Endothelial cell (in vitro differentiated cells): ENCODE measurements around the gene AGO1. TPM values are rescaled to one million over a fixed set of nuclear protein-coding genes. Genes with fewer than 3 reads are reported as not detected.

ENCODE experiments used
- DNase-seq: peaks from one replicate; pipeline ENCODE4 v3.0.0; 2021; ENCODE audit warnings: low spot score
- H3K27ac Mint-ChIP-seq: one replicate; pipeline ENCODE4 v1.8.0; 2021; ENCODE audit warnings: mixed read lengths, inconsistent platforms; ENCODE audit not compliant: unreplicated experiment
- H3K27me3 Mint-ChIP-seq: one replicate; pipeline ENCODE4 v1.8.0; 2021; ENCODE audit warnings: mild to moderate bottlenecking, moderate library complexity, mixed read lengths, inconsistent platforms; ENCODE audit not compliant: unreplicated experiment
- H3K36me3 Mint-ChIP-seq: one replicate; pipeline ENCODE4 v1.8.0; 2021; ENCODE audit warnings: mild to moderate bottlenecking, low read depth, mixed read lengths, inconsistent platforms; ENCODE audit not compliant: unreplicated experiment
- H3K4me1 Mint-ChIP-seq: one replicate; pipeline ENCODE4 v1.8.0; 2021; ENCODE audit warnings: mild to moderate bottlenecking, mixed read lengths, inconsistent platforms; ENCODE audit not compliant: unreplicated experiment
- H3K4me3 Mint-ChIP-seq: one replicate; pipeline ENCODE4 v1.8.0; 2021; ENCODE audit warnings: mild to moderate bottlenecking, mixed read lengths, inconsistent platforms; ENCODE audit not compliant: unreplicated experiment
- H3K9me3 Mint-ChIP-seq: one replicate; pipeline ENCODE4 v1.8.0; 2021; ENCODE audit warnings: mixed read lengths, inconsistent platforms; ENCODE audit not compliant: unreplicated experiment
- total RNA-seq: library from RNA; stranded (reverse); fragmentation: NEBNext Ultra II Directional; extraction: Animal tissue kit (Norgen Biotek cat#: 25700); gene quantifications from one replicate; pipeline ENCODE4 v1.2.1, GENCODE V29; 2021; ENCODE audit not compliant: unreplicated experiment
- TF ChIP-seq, protein P1 (sequence below): fragments of 200-600 bp; sonication (generic); IDR thresholded peaks from one replicate; pipeline ENCODE4 v1.5.0; 2021; ENCODE audit warnings: antibody characterized with exemption; ENCODE audit not compliant: unreplicated experiment

The AGO1 gene
- total RNA-seq, 1 donor from 2014 or later: 41.1 TPM

DNA sequence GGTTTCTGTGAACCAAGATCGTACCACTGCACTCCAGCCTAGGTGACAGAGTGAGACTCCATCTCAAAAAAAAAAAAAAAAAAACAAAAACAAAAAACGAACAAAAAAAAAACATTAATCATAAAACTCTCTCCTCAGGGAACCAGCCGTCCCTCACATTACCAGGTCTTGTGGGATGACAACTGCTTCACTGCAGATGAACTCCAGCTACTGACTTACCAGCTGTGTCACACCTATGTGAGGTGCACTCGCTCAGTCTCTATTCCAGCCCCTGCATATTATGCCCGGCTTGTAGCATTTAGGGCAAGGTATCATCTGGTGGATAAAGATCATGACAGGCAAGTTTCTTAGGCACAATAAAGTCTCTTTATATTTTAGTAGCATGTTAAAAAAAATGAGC lies 32.3 kb upstream of the AGO1 start:
- Mint-ChIP-seq H3K4me1 (peaks cover 5% of the 10 kb centered on the region), H3K9me3 (no peaks in the 10 kb centered on the region), H3K36me3 (peaks cover 35% of the 10 kb centered on the region), H3K27me3 (no peaks in the 10 kb centered on the region), H3K27ac (no peak overlapping the region), H3K4me3 (no peak overlapping the region)
- no peak for DNase-seq
- TF ChIP-seq, protein P1, sequence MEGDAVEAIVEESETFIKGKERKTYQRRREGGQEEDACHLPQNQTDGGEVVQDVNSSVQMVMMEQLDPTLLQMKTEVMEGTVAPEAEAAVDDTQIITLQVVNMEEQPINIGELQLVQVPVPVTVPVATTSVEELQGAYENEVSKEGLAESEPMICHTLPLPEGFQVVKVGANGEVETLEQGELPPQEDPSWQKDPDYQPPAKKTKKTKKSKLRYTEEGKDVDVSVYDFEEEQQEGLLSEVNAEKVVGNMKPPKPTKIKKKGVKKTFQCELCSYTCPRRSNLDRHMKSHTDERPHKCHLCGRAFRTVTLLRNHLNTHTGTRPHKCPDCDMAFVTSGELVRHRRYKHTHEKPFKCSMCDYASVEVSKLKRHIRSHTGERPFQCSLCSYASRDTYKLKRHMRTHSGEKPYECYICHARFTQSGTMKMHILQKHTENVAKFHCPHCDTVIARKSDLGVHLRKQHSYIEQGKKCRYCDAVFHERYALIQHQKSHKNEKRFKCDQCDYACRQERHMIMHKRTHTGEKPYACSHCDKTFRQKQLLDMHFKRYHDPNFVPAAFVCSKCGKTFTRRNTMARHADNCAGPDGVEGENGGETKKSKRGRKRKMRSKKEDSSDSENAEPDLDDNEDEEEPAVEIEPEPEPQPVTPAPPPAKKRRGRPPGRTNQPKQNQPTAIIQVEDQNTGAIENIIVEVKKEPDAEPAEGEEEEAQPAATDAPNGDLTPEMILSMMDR: no peak

DNA sequence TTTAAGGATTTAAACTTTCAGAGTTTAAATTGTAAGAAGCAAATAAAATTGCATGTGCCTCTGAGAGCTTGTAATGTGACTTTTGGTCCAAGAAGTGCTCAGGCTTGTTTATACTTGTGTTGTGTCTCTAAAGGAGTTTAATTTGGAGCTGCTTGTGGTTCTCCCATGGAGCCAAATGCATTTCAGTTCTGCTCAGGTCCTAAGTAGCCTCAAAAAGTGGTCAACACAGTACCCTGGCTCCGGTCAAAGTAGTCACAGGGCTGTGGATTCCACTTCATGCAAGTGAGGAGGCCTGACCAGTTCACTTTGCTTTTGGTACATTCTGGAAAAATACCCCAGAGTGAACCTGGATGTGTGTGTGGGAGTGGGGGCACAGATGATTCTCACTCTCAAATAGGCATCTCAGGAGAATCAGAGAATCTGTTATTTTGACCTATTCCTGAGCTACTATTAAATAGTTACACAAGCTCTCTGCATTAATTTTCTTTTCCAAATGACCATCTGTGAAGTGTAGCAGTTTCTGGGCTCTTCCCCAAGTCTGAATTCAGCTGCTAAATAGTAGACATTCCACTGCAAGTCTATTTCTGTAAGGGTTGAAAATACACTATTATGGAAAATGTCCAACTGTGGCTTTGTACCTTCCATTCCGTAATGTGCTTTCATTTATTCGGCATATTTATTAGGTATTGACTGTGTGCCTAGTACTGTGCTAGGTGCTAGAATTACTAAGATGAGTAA lies 31.7 kb upstream of the AGO1 start:
- TF ChIP-seq, protein P1: no peak
- Mint-ChIP-seq H3K4me3 (no peak overlapping the region), H3K27ac (no peak overlapping the region), H3K27me3 (no peaks in the 10 kb centered on the region), H3K4me1 (peaks cover 5% of the 10 kb centered on the region), H3K36me3 (peaks cover 41% of the 10 kb centered on the region), H3K9me3 (no peaks in the 10 kb centered on the region)
- no peak for DNase-seq

DNA sequence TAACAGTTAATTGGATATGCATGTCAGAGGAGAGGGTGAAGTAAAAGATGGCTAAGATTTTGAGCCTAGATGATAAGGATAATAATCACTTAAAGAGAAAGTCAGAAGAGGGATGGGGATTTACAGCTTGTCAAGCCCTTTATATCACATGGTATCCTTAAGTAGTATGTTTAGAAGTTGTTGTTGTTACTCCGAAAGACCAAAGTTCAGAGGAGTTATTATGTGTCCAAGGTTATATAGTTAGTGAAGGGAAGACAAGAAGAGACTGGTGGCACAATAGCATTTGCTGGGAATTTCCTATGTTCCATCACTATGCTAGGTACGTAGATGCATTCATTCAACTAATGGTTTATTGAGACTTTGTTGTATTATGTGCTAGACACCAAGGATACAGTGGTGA lies 30.8 kb upstream of the AGO1 start:
- peaks cover 5% of the 10 kb centered on the region for H3K4me1 Mint-ChIP-seq
- H3K27me3 Mint-ChIP-seq: no peaks in the 10 kb centered on the region
- TF ChIP-seq, protein P1: no peak
- DNase-seq: no peak
- H3K36me3 Mint-ChIP-seq: peaks cover 37% of the 10 kb centered on the region
- H3K27ac Mint-ChIP-seq: no peak overlapping the region
- no peaks in the 10 kb centered on the region for H3K9me3 Mint-ChIP-seq
- H3K4me3 Mint-ChIP-seq: no peak overlapping the region

DNA sequence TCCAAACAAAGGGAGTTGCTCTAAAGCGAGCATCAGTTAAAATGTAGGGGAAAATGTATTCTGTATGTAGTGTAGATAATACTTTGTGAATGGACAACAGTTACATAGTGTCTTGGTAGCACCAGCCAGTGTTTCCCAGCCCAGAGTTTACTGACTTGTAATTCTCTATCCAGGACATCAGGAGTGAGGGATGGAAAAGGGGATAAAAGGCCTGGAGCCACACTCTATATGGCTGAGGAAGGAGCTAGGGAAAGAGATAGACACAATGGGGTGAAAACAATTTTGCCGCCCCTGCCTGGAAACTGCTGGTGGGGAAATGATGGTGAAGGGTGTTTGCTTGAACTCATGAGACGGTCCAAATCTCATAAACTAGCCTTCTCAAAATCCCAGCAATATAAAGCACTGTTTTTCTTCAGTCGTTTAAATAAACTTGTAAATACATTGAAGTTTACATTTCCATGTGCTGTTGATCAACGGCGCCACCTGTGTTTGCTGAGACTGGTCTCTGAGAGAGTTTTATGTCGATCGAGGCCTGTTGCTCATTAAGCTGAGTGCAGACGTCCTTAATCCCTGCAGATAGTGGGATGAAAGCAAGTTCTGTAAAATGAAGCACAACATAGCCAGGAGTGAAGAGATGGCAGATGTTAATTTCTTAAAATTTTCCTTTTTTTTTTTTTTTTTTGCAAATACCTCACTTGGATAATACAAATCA lies 27.9 kb upstream of the AGO1 start:
- Mint-ChIP-seq H3K9me3 (no peaks in the 10 kb centered on the region), H3K36me3 (peaks cover 36% of the 10 kb centered on the region), H3K4me1 (no peaks in the 10 kb centered on the region), H3K4me3 (no peak overlapping the region), H3K27ac (no peak overlapping the region), H3K27me3 (no peaks in the 10 kb centered on the region)
- TF ChIP-seq, protein P1: no peak
- DNase-seq: no peak

DNA sequence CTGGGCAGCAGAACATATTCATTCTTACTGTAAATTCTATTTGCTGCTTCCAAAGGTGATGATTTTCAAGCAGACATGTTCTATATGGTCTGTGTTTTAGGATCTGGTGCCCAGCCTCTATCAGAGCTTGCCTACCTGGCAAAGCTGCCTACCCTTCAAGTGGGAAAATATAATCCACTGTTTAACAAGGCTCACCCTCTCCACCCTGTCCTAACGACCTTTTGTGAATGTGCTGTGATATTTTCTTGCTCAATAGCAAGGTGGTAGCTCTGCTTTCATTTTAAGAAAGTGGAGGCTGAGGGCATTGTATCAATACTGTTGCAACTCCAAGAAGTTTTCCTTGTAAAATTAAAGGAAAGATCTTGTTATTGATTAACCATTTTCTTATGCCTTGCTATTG lies 26.0 kb upstream of the AGO1 start:
- no peak overlapping the region for H3K4me3 Mint-ChIP-seq

More for the DNA sequence above, 26.0 kb upstream of the AGO1 start:
- no peak for DNase-seq
- no peaks in the 10 kb centered on the region for H3K9me3 Mint-ChIP-seq
- peaks cover 1% of the 10 kb centered on the region for H3K27me3 Mint-ChIP-seq
- H3K27ac Mint-ChIP-seq: no peak overlapping the region
- H3K4me1 Mint-ChIP-seq: no peaks in the 10 kb centered on the region
- TF ChIP-seq, protein P1: no peak
- peaks cover 26% of the 10 kb centered on the region for H3K36me3 Mint-ChIP-seq
